ENCODE data around the gene ZDHHC13.

Gene ZDHHC13

GRCh38 chr11:19116971-19117759, at the start of gene ZDHHC13:
ZDHHC13 (plus strand) TSS chr11:19117168; CDS start chr11:19117250, 82 bp downstream.
- DNase-seq (ENCODE audit: low read depth) = peak; percentile 95

- DNase-seq (ENCODE audit: low read depth) = peak; percentile 34
Observed at GRCh38 chr11:19071255-19071654, 45.7 kb upstream of the ZDHHC13 start.

DNA sequence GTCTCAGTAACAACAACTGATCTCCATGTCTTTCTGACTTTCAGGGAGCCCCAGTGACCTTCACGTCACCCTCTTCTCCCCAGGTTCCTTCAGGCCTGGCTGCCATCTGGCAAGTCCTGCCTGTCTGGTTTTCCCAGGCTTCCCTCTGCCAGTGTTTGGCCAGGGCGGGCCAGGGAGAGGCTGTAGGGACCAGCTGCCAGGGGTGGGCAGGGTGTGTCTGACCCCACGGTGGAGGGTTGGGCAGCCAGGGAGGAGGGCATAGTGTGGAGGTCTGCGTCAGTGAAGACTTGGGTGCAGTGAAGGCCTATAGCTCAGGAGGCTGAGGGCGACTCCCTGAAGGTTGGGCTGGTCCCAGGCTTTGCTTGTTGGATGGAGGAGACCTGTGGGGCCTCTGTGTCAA, 44.5 kb upstream of the ZDHHC13 start:
- no peak for DNase-seq (ENCODE audit: low read depth)

DNA sequence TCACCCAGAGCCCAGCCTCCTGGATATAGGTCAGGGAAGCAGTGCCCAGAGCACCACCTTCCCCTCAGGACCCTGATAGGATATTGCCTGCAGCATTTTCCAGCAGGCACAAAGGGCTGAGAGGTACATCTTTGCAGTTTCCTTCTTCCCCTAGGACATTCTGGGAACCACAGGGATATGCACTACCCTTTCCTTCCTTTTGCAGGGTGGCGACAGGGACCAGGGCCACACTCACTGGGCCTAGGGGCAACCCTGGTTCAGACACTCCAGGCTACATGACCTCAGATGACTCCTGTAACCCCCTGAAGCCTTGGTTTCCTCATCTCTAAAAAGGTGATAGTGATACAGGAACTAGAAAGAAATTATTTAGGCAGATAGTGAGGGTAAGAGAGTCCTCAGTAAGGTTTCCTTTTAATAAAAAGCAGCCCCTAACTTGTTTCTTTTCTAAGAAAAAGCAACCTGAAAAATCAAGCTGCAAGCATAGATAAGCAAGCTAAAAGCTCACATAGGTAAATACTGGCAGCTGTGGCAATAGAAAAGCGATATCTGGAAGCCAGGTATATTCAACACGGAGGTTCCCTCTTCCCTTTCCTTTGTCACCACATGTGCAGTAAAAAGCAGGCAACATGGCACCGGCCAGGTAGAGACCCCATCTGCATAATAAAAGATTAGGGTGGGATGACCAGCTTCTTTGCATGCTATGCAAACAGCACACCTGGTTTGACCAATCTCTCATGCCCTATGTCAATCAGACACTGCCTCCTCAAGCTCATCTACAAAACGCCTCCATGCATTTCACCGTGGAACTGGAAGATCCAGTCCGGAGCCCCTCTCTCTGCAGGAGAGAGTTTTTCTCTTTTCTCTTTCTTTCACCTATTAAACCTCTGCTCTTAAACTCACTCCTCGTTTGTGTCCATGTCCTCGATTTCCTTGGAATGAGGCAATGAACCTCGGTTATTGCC, 43.2 kb upstream of the ZDHHC13 start:
- DNase-seq (ENCODE audit: low read depth) = no peak

GRCh38 chr11:19075636-19076035, 41.3 kb upstream of the ZDHHC13 start:
- no peak for DNase-seq (ENCODE audit: low read depth)

GRCh38 chr11:19076744-19077589, 40.0 kb upstream of the ZDHHC13 start:
- peak; percentile 51 for DNase-seq (ENCODE audit: low read depth)

DNA sequence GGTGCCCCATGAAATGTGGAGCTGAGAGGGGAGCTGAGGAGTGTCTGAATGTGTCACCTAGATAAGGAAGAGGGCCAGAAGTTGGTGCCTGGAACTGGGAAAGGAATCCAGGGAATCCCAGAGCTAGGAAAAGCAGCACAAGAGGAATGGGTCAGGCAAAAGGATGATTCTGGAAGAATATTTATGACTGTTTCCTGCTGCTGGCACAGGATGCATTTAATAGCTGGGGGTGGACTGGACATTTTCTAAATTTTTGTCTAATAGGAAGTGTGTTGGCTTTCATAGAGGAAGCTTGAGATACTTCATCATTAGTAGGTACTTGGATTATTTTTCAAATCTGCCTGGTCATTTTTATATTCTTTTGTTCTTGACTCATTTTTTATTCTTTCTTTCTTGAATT, 39.0 kb upstream of the ZDHHC13 start:
- no peak for DNase-seq (ENCODE audit: low read depth)

DNA sequence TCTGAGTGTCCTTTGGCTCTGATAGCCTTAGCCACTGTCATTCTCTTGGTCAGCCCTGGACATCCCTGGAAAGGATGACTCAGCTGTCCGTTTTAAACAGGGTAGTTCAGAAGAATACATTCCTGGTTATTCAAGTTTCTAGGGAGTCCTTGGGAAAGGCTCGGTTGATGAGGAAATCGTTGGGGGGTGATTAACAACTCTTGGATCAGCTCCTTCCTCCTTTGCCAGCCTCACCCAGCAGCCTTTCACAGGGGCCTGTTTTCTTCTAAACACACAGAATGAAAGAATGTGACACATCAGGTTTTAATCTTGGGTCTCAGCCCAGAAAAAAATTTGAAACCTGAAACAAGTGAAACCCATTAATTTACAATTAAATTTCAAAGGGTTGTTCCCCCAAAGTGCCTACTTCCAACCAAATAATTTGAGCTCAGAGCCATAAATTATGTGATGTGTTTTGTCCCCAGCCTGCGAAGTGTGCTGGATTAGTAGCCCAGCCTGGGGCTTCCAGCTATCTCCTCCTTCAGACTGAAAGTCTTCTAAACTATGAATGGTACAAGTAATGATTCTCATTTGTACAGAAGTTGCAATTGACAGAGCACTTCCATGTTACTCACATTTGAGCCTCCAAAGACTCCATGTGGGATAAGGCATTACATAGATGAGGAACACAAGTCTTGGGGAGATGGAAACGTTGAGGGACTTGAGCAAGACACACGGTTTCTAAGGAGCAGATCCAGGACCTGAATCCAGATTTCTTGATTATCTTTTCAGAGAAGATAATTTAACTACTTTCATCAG, 37.1 kb upstream of the ZDHHC13 start:
- DNase-seq (ENCODE audit: low read depth) = no peak

GRCh38 chr11:19080579-19080993, 36.4 kb upstream of the ZDHHC13 start:
- DNase-seq (ENCODE audit: low read depth) = no peak

DNA sequence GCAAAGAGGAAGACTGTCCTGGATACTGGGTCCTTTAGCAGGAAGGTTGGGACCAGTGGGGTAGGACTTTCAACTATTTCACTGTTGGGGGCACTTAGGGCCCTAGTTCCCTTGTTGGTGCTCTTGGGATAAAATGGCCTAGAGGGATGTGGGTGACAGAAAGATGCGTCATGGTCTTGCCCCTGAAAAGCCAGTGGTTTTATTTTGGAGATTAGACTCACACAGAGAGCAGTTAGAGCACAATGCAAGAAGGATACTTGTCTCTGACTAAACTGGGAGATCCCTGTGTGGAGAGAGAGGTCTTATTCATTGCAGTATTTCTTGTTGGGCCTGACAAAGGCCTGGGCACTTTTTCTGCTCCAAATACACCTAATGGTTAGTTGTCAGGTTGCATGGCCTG, 33.8 kb upstream of the ZDHHC13 start:
- no peak for DNase-seq (ENCODE audit: low read depth)

DNA sequence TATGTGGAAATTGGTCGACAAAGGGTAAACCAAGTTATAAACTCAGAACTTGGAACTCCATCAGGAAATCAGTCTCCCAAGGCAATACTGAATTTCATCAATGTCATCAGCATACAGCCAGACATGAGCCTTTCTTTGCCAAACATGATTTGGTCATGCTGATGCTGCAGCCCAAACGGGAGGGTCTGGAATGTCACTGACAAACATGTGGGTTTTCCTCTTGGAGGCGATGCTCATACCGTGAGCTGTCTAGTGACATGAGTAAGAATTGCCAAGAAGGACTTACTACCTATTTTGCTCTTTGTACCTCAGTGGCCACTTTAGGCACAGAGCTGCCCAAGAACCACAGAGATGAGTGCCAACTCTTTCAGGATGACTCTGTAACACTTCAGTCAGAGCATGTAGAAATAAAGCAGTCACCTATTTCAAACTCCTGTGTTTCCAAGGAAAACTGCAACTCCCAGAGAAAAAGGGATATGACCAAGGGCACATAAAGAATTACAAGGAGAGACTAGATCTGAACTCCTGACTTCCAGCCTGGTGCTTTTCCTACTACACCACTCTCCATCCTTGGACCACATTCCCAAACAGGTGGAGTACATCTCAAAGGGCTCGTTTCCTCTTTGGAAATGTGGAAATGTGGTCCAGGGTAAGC, 32.2 kb upstream of the ZDHHC13 start:
- DNase-seq (ENCODE audit: low read depth) = no peak

- no peak for DNase-seq (ENCODE audit: low read depth)
Observed at GRCh38 chr11:19087658-19088057, 29.3 kb upstream of the ZDHHC13 start.

DNA sequence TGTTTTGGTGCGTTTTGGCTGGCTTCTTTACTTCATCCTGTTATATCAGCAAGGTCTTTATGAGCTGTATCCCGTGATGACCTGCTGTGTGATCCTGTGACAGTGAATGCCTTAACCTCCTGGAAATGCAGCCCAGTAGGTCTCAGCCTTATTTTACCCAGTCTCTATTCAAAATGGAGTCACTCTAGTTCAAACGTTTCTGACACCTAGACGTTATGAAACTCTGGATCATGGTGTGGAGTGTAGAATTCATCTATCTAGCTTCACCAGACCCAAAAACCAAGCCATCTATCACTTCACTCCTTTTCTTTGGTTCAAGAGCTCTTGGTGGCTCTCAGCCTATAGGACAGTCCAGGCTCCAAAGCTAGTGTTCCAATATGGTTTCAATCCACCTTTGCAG, 28.2 kb upstream of the ZDHHC13 start:
- no peak for DNase-seq (ENCODE audit: low read depth)

DNA sequence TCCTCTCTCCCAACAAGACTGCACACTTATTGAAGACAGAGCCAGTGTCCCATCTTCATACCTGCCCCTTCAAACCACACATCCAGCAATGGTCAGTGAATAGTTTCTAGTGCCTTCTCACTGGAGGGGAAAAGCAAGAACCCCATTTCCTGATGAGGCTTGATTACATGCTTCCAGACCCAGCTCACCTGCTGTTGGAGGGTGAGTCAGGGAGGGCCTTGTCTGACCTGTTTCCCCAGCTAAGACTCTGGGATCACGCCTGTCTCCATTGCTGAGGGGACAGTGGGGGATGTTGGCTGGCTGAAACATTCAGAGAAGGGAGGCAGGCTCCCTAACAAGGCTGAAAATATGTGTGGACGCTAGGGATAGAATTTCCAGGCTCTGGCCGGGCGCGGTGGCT, 27.5 kb upstream of the ZDHHC13 start:
- DNase-seq (ENCODE audit: low read depth) = no peak

- DNase-seq (ENCODE audit: low read depth) = no peak
Observed at GRCh38 chr11:19091366-19091765, 25.6 kb upstream of the ZDHHC13 start.

DNA sequence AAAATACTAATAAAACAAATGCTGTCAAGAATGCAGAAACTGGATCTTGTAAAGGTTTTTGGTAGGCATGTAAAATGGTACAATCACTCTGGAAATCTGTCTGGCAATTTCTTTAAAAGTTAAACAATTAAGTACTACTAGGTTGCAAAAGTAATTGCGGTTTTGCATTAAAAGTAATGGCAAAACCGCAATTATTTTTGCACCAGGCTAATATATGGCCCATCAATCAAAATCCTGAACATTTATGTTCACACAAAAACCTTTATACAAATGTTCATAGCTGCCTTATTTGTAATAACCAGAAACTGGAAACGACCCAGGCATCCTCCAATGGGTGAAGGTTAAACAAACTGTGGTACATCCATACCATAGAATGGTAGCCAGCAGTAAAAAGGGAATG, 24.6 kb upstream of the ZDHHC13 start:
- DNase-seq (ENCODE audit: low read depth) = no peak

GRCh38 chr11:19092850-19093249, 24.1 kb upstream of the ZDHHC13 start:
- no peak for DNase-seq (ENCODE audit: low read depth)

- DNase-seq (ENCODE audit: low read depth) = no peak
Observed at GRCh38 chr11:19093976-19094375, 23.0 kb upstream of the ZDHHC13 start.

DNA sequence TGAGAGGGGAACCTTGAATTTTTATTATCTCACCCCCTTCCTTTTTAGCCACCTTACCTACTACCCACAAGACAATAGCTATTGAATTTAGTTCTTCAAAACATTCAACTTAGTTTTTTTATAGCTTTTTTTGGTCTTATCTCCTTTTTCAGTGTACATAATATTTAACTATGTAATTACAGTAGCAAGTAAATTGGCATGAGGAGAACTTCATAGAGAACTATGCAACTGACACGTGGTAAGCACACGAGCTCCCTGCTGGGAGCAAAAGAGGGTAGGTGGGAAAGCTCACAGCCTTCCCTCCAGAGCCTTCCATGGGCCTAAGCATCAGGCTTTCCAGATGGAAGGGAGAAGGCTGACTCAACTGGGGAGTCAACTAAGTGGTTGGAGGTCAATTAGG, 22.1 kb upstream of the ZDHHC13 start:
- no peak for DNase-seq (ENCODE audit: low read depth)

DNA sequence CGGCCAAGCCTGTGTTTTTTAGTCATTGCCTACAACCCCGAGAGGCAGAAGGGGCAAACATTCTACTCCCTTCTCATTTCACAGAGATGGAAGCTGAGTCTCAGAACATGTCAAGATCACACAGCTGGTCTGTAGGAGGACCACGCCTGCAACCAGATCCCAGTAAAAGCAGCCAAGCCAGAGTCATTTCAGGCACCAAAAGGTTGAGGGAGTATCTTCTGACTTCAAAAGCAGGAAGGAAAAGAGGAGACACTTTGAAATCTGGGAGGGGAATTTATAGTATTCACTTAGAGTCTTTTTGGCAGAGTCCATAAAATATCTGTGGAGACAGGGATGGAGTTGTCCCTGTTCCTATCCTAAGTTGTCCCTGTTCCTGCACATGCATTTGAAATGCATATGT, 17.9 kb upstream of the ZDHHC13 start:
- no peak for DNase-seq (ENCODE audit: low read depth)

DNA sequence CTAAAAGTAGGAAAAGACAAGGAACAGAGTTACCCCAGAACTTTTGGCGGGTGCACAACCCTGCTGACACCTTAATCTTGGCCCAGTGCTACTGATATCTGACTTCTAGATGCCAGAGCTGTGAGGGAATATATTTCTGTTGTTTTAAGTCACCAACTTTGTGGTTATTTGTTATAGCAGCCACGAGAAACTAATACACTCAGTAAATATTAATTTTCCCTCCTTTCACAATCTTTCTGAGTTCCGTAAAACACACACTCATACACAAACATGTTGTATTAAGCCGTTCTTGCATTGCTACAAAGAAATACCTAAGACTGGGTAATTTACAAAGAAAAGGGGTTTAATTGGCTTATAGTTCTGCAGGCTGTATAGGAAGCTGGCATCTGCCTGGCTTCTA, 16.1 kb upstream of the ZDHHC13 start:
- no peak for DNase-seq (ENCODE audit: low read depth)

Measured in activated T-cell treated with anti-CD3 and anti-CD28 coated beads for 24 hours (primary cell).